Muscle layer of duodenum (tissue), 2 donors: ENCODE results near the gene FGD6.
"Not testable (repeated sequence)": the region's sequence is repeated elsewhere in the genome, so short reads cannot be mapped to it uniquely, and the experiment has no call there.

ENCODE experiments used
- H3K27ac ChIP-seq: one replicate; pipeline ENCODE4 v1.7.0; 2013; ENCODE audit warnings: mild to moderate bottlenecking, low read length
- H3K27me3 ChIP-seq: one replicate; pipeline ENCODE4 v1.7.0; 2013; ENCODE audit warnings: low read depth, mild to moderate bottlenecking, control low read depth, low read length
- H3K36me3 ChIP-seq, 2 donors: one replicate each; pipeline ENCODE4 v1.7.0; 2013; ENCODE audit warnings: low read length in 2 of 2, control low read depth in 1 of 2, mild to moderate bottlenecking in 1 of 2; ENCODE audit not compliant: insufficient read depth in 2 of 2, control insufficient read depth in 1 of 2
- H3K4me1 ChIP-seq, 2 donors: one replicate each; pipeline ENCODE4 v1.7.0; 2013; ENCODE audit warnings: low read length in 2 of 2, mild to moderate bottlenecking in 2 of 2, control low read depth in 1 of 2, moderate library complexity in 1 of 2; ENCODE audit not compliant: insufficient read depth in 2 of 2, control insufficient read depth in 1 of 2
- H3K4me3 ChIP-seq, 2 donors: one replicate each; pipeline ENCODE4 v1.7.0; 2013; ENCODE audit warnings: low read length in 2 of 2, low read depth in 1 of 2, mild to moderate bottlenecking in 1 of 2
- H3K9me3 ChIP-seq, 2 donors: one replicate each; pipeline ENCODE4 v1.7.0; 2013; ENCODE audit warnings: low read length in 2 of 2, control low read depth in 1 of 2, mild to moderate bottlenecking in 1 of 2; ENCODE audit not compliant: control insufficient read depth in 1 of 2
- donor health status: healthy.

The FGD6 gene

GRCh38 chr12:95143621-95144205, 73.6 kb downstream of the FGD6 start:
- H3K9me3 ChIP-seq: no peaks in the 10 kb centered on the region
- H3K4me3 ChIP-seq: no peak overlapping the region
- H3K27me3 ChIP-seq: no peaks in the 10 kb centered on the region
- peaks cover 0 to 9% of the 10 kb centered on the region in 2 donors for H3K4me1 ChIP-seq
- H3K36me3 ChIP-seq: peaks cover 0 to 5% of the 10 kb centered on the region in 2 donors
- H3K27ac ChIP-seq: no peak overlapping the region

- H3K4me3 ChIP-seq: no peak overlapping the region
- no peaks in the 10 kb centered on the region for H3K27me3 ChIP-seq
- peaks cover 0 to 5% of the 10 kb centered on the region in 2 donors for H3K36me3 ChIP-seq
- H3K9me3 ChIP-seq: no peaks in the 10 kb centered on the region
- peaks cover 0 to 9% of the 10 kb centered on the region in 2 donors for H3K4me1 ChIP-seq
- H3K27ac ChIP-seq: no peak overlapping the region
Observed at GRCh38 chr12:95142431-95143151, 74.7 kb downstream of the FGD6 start.

GRCh38 chr12:95141310-95141709, 76.0 kb downstream of the FGD6 start:
- peaks cover 5% of the 10 kb centered on the region in 2 donors for H3K36me3 ChIP-seq
- no peaks in the 10 kb centered on the region for H3K27me3 ChIP-seq
- no peaks in the 10 kb centered on the region for H3K9me3 ChIP-seq
- H3K4me1 ChIP-seq: peaks cover 0 to 9% of the 10 kb centered on the region in 2 donors
- H3K27ac ChIP-seq: no peak overlapping the region
- H3K4me3 ChIP-seq: no peak overlapping the region

DNA sequence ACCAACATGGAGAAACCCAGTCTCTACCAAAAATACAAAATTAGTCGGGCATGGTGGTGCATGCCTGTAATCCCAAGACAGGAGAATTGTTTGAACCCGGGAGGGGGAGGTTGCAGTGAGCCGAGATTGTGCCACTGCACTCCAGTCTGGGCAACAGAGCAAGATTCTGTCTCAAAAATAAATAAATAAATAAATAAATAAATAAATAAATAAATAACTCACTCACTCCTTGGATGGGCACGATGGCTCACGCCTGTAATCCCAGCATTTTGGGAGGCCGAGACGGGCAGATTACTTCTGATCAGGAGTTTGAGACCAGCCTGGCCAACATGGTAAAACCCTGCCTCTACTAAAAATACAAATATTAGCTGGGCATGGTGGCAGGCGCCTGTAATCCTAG, 79.2 kb downstream of the FGD6 start:
- H3K27me3 ChIP-seq, H3K4me1 ChIP-seq, H3K27ac ChIP-seq, H3K9me3 ChIP-seq, H3K4me3 ChIP-seq: not testable (repeated sequence)
- peaks cover 10 to 15% of the 10 kb centered on the region in 2 donors for H3K36me3 ChIP-seq

DNA sequence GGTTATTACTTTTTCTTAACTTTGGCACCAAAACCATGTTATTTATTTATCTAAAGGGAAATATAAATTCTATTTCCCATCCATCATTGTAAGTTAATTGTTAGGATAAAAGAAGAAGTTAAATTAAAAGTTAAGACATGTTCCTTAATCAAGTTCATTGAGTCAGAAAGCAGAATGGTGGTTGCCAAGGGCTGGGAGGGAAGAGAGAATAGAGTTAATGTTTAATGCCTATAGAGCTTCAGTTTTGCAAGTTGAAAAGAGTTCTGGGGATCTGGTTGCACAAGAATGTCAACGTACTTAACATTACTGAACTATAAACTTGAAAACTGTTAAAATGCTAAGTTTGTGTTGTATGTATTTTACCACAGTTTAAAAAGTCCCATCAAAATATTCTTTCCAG, 80.7 kb downstream of the FGD6 start:
- Histone ChIP-seq H3K27me3 (no peaks in the 10 kb centered on the region), H3K9me3 (no peaks in the 10 kb centered on the region), H3K27ac (no peak overlapping the region), H3K4me1 (no peaks in the 10 kb centered on the region), H3K36me3 (peaks cover 10 to 15% of the 10 kb centered on the region in 2 donors), H3K4me3 (no peak overlapping the region)

GRCh38 chr12:95134085-95134484, 83.2 kb downstream of the FGD6 start:
- Histone ChIP-seq H3K4me3 (no peak overlapping the region), H3K4me1 (no peaks in the 10 kb centered on the region), H3K27me3 (no peaks in the 10 kb centered on the region), H3K36me3 (peaks cover 5 to 15% of the 10 kb centered on the region in 2 donors), H3K27ac (no peak overlapping the region), H3K9me3 (no peaks in the 10 kb centered on the region)

DNA sequence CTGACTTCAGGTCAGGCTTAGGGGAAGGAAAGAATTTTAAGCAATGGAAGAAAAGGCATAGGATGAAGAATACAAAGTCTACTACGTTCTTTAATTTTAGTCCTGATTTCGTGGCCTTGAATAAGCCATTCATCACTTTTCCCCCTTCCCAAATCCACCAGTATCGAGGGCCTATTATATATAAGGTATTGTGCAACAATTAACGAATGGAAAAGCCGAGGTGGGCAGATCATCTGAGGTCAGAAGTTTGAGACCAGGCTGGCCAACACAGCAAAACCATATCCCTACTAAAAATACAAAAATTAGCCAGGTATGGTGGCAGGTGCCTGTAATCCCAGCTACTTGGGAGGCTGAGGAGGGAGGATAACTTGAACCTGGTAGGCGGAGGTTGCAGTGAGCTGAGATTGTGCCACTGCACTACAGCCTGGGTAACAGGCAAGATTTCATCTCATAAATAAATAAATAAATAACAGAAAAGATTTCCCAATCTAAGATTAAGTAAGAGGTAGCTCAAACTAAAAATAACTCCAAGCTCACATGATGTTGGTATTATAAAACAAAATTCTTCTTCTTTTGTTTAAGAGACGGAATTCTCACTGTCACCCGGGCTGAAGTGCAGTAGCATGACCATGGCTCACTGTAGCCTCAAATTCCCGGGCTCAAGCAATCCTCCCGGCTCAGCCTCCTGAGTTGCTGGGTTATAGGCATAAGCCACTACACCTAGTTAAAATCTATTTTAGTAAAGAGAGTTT, 85.5 kb downstream of the FGD6 start:
- H3K4me1 ChIP-seq: no peaks in the 10 kb centered on the region
- no peak overlapping the region for H3K4me3 ChIP-seq
- no peaks in the 10 kb centered on the region for H3K9me3 ChIP-seq
- no peaks in the 10 kb centered on the region for H3K27me3 ChIP-seq
- H3K27ac ChIP-seq: no peak overlapping the region
- peaks cover 5 to 11% of the 10 kb centered on the region in 2 donors for H3K36me3 ChIP-seq

DNA sequence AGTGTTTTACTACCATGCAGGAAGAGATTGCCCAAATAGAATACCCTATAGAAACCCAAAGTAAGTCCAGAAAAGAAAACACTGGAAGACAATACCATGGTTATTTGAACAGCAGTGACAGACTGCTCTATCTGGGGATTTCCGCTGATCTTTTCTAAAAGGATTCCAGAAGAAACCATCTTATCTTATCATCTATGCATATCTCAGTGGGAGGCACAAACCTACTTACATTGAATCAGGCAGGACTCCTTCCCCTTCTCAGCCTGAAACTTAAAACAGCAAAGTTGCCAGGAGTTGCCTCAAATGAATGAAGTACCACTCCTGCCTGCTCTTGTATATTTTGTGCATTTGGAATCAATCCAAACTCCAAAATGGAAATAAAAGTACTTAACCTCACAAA, 87.2 kb downstream of the FGD6 start:
- peaks cover 5 to 13% of the 10 kb centered on the region in 2 donors for H3K36me3 ChIP-seq
- no peaks in the 10 kb centered on the region for H3K27me3 ChIP-seq
- H3K4me3 ChIP-seq: no peak overlapping the region
- no peaks in the 10 kb centered on the region for H3K4me1 ChIP-seq
- no peaks in the 10 kb centered on the region for H3K9me3 ChIP-seq
- H3K27ac ChIP-seq: no peak overlapping the region

DNA sequence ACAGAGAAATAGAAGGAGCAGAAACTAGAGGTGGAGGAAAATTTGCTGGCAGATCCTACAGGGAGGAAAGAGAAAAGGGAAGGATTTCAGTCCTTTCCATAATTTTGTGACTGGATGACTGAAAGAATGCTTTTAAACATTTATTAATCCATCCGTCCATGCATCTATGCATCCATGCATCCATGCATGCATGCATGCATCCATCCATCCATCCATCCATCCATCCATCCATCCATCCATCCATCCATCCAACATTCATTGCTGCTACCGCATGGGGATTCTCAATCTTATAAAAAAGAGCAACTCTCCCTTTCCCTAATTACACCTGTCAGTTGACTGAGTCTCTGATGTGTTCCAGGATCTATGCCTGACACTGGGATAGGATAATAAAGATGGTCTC, 88.2 kb downstream of the FGD6 start:
- Histone ChIP-seq H3K27ac (no peak overlapping the region), H3K36me3 (peaks cover under 1 to 4% of the 10 kb centered on the region in 2 donors), H3K27me3 (no peaks in the 10 kb centered on the region), H3K4me3 (no peak overlapping the region), H3K4me1 (no peaks in the 10 kb centered on the region), H3K9me3 (no peaks in the 10 kb centered on the region)

GRCh38 chr12:95126736-95127135, 90.5 kb downstream of the FGD6 start:
- no peaks in the 10 kb centered on the region for H3K27me3 ChIP-seq
- no peaks in the 10 kb centered on the region for H3K9me3 ChIP-seq

DNA sequence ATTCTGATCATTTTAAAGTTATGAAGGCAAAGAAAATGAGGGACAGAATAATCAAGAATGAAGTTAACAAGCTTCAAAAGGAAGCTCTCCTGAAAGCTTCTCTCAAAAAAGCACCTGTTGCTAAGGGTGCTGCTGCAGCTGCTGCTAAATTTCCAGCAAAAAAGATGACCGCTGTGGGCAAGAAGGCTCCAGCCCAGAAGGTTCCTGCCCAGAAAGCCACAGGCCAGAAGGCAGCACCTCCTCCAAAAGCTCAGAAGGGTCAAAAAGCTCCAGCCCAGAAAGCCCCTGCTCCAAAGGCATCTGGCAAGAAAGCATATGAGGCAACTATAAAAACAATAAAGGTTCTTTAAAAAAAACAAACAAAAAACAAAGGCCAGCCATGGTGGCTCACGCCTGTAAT, 91.2 kb downstream of the FGD6 start:
- H3K4me3 ChIP-seq: no peak overlapping the region
- H3K27me3 ChIP-seq: no peaks in the 10 kb centered on the region
- H3K9me3 ChIP-seq: no peaks in the 10 kb centered on the region
- peaks cover 0 to 4% of the 10 kb centered on the region in 2 donors for H3K36me3 ChIP-seq
- H3K4me1 ChIP-seq: no peaks in the 10 kb centered on the region
- no peak overlapping the region for H3K27ac ChIP-seq

More at GRCh38 chr12:95126736-95127135, 90.5 kb downstream of the FGD6 start:
- no peak overlapping the region for H3K4me3 ChIP-seq
- peaks cover 0 to 4% of the 10 kb centered on the region in 2 donors for H3K36me3 ChIP-seq
- H3K27ac ChIP-seq: no peak overlapping the region
- H3K4me1 ChIP-seq: no peaks in the 10 kb centered on the region
